Occipital lobe (tissue), 2 donors: ENCODE measurements around the gene PCDH9. TPM values are rescaled to one million over a fixed set of nuclear protein-coding genes. Genes with fewer than 3 reads are reported as not detected.

Experiments
- DNase-seq: peaks from one replicate; lab custom pipeline; 2025; lab: John Stamatoyannopoulos, UW
- total RNA-seq: library from RNA; depleted of rRNA; stranded (reverse); fragments of >200 nt; gene quantifications from one replicate; pipeline ENCODE4 v1.2.3, GENCODE V29; 2014

PCDH9 gene
- total RNA-seq, 1 donor from 2014 or later, result 113 TPM

DNA sequence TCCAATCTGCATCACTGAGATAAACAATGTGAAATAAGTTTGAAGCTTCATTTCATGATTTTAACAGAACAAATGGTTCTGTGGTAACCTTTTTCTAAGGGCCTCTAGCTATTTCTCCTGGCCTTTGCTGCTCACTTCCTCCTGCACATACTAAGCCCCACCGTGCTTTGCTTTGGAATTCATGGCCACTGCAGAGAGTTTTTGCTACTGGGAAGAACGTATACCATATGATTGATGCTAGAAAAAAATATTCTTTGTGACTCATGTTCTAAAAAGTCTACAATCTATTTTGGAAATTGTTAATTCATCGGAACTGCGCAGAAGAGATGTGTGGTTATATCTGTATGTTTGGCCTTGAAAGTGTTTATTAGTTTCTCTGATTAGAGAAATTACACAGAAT, 747.3 kb downstream of the PCDH9 start:
- no peak for DNase-seq

DNA sequence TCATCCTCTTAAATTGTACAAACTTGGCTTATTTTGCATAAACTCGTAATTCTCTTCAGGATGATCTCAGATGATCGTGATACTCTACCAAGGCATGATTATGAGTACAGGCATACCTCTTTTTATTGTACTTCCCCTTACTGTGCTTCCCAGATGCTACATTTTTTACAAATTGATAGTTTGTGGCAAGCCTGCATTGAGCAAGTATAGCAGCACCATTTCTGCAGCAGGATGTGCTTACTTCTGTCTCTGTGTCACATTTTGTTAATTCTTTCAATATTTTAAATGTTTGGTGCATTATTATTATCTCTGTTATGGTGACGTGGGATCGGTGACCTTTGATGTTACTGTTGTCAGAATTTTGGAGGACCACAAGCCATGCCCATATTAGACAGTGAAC, 752.3 kb downstream of the PCDH9 start:
- no peak for DNase-seq

- DNase-seq, result no peak
Observed at GRCh38 chr13:66475061-66475460, 755.1 kb downstream of the PCDH9 start.

GRCh38 chr13:66469745-66470144, 760.4 kb downstream of the PCDH9 start:
- DNase-seq, result no peak

DNA sequence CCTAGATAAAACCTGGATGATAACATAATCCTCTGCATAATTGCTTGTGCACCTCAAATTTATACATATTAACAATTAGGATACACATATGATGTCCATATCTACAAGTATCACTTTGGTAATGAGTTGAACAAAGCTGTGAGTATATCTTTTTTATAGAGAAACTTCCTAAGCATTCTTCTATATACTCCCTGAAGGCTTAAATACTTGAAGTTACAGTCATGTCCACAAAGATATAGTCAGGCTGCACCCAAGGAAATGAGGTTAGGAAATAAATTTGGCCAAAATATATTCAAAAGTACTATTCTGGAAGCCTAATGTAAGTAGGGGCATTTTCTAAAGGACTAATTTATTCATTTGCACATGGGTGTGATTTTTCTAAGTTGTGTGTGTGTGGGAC, 761.5 kb downstream of the PCDH9 start:
- no peak for DNase-seq

DNA sequence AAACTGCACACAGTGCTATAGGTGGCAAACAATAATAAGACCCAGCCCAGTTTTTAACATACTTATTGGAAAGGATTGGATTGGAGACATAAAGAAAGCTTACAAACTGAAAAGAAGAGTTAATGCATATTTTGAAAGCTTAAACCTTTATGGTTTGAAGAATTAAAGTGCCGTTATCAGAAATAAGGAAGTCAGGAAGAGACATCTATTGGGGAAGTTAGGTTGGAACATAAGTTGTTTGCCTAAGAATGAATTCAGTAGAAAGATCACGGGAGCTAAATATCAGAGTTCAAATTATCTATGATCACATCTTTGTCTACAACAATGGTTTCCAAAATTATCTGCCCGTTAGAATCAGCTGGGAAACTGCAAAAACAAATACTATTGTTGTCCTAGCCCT, 767.9 kb downstream of the PCDH9 start:
- no peak for DNase-seq

- DNase-seq, result no peak
Observed at GRCh38 chr13:66461021-66461420, 769.1 kb downstream of the PCDH9 start.

DNA sequence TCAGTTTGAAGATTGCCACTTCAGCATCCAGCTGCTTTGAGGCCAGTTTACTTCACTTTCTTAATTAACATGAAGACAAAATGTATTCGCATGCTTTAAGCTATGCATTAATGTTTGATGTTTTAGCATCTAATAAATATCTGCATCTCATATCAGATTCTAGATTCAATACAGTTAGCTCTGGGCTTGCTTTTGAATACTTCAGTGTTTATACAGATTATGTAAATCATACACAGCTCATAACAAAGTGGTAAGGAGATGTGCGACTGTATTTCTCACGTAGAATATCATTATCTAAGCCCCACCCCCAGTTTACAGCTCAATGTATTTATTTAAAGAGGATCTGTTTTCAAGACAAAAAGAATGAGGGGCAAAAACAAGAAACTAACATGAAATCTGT, 770.5 kb downstream of the PCDH9 start:
- DNase-seq, result no peak

DNA sequence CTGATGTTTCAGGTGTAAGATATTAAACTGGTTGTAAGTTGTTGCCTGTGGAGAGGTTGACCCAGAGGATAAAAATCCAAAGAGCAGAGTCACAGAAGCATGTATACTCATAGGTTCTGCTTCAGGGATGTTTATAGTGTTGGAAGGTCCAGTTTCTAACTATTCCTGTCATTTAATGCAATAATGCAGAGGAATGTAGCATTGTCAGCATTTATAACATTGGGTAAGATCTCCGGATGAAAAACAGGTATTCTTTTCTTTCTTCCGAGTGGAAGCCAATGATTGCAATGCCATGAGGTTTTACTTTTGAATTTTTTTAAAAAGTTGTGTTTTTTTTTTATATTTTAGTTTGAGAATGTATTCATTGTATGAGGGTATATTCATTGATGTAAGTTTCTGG, 771.0 kb downstream of the PCDH9 start:
- no peak for DNase-seq

GRCh38 chr13:66446413-66446812, 783.7 kb downstream of the PCDH9 start:
- no peak for DNase-seq

DNA sequence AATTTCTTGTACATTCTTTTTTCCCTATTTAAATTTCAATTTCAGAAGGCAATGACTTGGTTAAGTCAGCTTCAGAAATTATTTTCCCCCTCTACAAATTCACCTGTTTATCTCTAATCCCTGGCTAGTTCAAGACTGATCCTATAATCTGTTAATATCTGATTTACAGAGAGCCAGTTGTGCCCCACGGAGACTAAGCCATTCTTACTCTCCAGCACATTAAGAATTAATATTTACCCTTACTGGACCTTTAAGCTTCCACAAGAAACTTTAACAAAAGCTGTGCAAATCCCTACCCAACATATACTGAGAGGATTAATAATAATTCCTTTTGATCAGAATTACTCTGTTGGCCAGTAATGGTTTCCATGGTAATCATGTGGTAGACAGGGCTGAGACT, 786.2 kb downstream of the PCDH9 start:
- no peak for DNase-seq

DNA sequence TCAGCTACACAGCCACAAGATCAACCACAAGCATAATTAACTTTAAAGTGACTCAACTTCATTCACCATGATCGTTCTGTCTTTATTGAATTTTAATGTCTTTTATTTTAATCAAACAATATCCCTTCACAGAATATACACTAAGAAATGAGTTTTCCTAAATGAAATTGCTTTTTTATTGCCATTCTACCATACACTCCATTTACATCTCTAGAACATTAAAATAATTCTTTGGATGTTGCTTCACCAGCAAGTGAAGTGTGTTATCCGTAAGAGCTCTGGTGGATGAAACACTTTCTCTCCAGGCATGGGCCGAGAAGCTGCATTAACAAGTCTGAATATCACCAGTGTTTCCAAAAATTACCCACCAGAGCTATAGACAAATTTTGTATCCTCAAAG, 789.2 kb downstream of the PCDH9 start:
- no peak for DNase-seq

DNA sequence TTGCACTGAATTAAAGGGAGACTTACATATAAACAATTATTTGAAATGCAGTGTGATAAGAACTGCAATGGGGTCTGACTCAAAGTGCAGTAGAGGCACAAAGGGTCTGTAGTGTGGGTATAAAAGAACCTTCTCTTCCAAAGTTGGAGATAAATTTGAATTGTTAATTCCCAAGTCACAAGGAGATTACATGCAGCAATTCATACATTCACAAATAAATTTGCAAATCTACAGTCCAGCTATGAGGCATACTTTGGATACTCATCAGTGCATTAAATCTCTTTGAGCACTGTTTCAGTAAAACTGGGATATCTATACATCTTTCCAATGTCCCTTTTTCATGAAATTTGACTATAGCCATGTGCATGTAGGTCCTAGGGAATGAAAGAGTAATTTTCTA, 799.4 kb downstream of the PCDH9 start:
- no peak for DNase-seq

DNA sequence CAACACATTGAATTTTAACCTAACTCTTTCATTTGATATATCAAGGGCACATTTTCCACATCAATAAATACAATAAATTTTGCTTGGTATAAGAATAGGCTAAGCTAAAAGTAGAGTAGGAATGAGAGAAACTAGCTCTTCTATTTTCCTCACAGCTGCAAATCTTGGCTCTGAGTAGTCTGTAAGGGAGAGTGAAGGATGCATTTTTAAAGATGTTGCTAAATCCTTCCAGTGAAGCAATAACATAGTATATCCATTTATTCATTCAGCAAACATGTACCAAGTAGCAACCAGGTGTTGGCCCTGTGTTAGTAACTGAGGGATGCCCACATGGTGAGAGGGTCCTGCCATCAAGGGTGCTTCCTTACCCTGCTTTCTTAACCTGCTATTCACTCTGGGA, 799.9 kb downstream of the PCDH9 start:
- no peak for DNase-seq

- DNase-seq, result no peak
Observed at GRCh38 chr13:66429156-66429555, 801.0 kb downstream of the PCDH9 start.

DNA sequence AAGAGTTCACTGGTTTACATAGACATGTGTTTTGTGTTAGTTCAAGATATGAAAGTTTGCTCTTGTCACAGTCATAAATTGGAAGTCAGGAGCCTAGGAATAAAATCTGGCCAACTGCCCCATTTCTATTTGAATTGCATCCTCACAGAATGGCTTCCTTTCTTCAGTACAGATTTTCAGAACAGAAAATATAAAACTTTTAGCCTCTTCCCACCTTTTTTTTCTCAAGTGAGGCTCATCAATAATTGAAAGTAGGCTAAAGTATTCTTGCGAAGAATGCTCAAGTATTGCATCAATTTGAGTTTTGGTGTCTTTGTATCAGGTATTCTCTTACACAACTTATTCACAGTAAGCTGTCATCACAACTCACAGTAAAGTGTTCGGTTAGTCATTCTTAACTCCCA, 802.7 kb downstream of the PCDH9 start:
- no peak for DNase-seq

GRCh38 chr13:66425741-66426140, 804.4 kb downstream of the PCDH9 start:
- no peak for DNase-seq

- no peak for DNase-seq
Observed at GRCh38 chr13:66424422-66424821, 805.7 kb downstream of the PCDH9 start.

DNA sequence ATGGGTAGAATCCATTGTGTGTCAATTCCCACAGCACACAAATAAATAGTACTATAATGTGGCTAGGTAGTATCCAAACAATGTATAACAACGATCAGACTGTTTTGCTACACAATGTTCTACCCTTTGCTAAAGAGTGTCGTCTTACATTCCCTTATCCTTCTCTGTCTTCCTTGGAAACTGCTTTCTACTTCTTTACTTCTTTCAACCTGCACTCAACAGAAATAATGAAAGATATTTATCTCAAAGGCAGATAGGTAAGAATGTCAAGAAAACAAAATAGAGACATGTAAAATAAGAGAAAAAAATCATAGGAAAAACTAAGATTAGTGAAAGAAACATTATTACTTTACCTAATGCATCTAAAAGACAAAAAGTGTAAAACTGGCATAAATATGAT, 814.7 kb downstream of the PCDH9 start:
- DNase-seq, result no peak

DNA sequence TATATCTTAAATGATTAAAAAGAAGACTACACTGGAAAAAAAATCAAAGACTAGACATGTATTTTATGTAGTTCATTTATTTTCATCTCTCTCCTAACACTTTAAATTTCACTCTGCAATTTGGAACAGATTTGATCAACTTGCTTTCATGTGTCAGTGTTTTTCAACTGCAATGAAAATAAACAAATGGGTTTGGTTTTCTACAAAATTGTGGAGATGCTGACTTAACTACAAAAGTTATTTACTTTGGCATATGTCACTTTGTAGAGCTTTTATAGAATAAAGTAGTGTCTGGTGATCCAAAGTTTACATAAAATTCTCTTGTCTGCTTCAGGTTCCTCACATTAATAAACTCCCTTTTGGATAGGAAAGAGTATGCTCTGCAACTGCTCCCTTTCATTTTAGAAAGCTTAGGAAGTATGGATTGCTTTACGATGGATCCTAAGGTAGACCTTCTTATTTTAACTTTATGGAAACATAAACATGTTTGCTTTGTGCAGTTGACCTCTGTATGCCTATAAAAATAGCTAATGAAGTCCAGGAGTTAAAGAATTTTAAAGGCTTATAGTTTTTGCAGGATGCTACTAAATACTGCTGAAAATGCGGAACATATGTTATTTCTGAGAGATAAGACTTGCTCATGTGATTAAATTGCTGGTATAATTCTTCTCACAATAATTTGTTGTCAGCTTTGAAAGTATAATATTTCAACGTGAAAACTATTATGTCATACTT, 815.9 kb downstream of the PCDH9 start:
- DNase-seq, result no peak

DNA sequence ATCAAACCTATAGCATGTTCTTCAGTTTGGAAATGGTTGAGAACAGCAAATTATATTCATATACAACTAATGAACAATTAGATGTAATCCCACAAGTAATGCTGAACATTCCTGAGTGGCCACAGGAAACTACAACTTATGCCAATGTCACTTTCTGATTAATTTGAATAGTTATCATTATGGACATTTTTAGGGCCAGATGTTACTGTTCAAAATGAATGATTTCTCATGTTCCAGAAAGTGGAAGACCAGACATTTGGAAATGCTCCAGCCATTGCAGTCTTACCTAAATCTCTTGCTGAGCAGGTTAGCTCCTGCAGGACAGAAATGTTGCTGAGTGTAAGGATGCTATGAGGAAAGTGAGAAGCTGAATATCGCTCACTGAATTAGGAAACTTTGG, 819.8 kb downstream of the PCDH9 start:
- DNase-seq, result no peak

DNA sequence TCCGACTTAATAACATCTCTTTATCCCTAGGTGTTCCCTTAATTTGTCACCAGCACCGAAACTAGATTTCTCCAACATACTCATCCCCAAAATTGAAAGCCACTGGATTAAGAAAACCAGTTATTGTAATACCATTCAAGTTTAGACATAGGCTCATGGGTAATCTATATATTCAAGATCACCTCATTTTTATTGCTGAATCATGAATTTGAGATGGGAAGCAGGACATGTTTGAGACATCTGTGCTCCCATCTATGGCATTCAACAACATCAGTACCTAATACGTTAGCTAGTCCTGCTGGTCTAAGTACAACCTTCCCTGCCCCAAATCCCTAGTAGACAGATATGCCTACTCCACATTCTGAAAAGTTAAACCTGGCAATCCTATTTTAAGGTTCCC, 820.6 kb downstream of the PCDH9 start:
- DNase-seq, result no peak

DNA sequence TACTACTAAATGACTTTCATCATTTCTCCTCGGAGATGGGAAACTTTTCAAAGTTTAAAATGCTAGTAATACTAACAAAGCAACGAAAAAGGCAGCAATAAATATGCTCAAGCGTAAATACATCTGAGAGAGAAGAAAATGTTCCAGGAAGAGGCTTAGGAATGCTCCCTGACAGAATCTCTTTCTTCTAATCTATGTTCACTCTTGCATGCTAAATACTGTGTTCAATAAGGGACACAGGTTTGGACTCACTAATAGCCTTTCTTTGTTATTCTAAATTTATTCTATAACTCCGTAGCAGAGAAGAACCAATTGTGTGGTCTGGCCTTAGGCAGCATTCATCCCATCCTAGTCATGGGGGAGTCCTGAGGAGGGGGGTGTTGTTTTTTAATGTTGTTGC, 823.0 kb downstream of the PCDH9 start:
- DNase-seq, result no peak
